K562 (cell line): ENCODE data around the gene PYGO2. TPM values are rescaled to one million over a fixed set of nuclear protein-coding genes. Genes with fewer than 3 reads are reported as not detected.

Experiments
- ATF1 ChIP-seq, 2 experiments: fragments of 450-650 bp in 1 of 2; IDR thresholded peaks; 2 replicates each; pipeline ENCODE4 v1.6.1; 2016; ENCODE audit warnings: missing compliant biosample characterization in 1 of 2, missing genetic modification characterization in 1 of 2
- CGGBP1 ChIP-seq: fragments of 250-450 bp; sonication (Bioruptor Pico); IDR thresholded peaks from 2 replicates; pipeline ENCODE4 v1.9.0; 2021; ENCODE audit warnings: mild to moderate bottlenecking
- DACH1 ChIP-seq: fragments of 450-650 bp; IDR thresholded peaks from 2 replicates; pipeline ENCODE4 v1.6.1; 2018; ENCODE audit not compliant: partially characterized antibody
- E2F3 ChIP-seq: fragments of 250-450 bp; sonication (Bioruptor Pico); IDR thresholded peaks from 2 replicates; pipeline ENCODE4 v1.4.0; 2020; ENCODE audit warnings: mild to moderate bottlenecking
- FOXP4 ChIP-seq: sonication (generic); formaldehyde crosslinking; IDR thresholded peaks from 2 replicates; pipeline ENCODE4 v1.8.0; 2022; ENCODE audit warnings: mild to moderate bottlenecking, missing genetic modification reagents, borderline replicate concordance
- LCOR ChIP-seq: sonication (generic); formaldehyde crosslinking; IDR thresholded peaks from 2 replicates; pipeline ENCODE4 v1.8.0; 2022; ENCODE audit warnings: mild to moderate bottlenecking, missing genetic modification reagents
- MAZ ChIP-seq, 2 experiments: fragments of 450-650 bp in 1 of 2; sonication (generic) in 1 of 2; formaldehyde crosslinking; IDR thresholded peaks in 1 of 2; conservative IDR thresholded peaks in 1 of 2; 2 replicates each; pipeline versions ENCODE4 v1.4.0 to v1.5.0; 2020; ENCODE audit warnings: mild to moderate bottlenecking in 1 of 2, missing genetic modification reagents in 1 of 2
- NR2C2 ChIP-seq, 2 experiments: fragments of 200-800 bp in 1 of 2; sonication (Bioruptor generic) in 1 of 2; sonication (generic) in 1 of 2; formaldehyde crosslinking in 1 of 2; IDR thresholded peaks; 2 replicates each; pipeline versions ENCODE4 v1.6.1 to v1.8.0; 2016 to 2022; ENCODE audit warnings: mild to moderate bottlenecking in 1 of 2, missing compliant biosample characterization in 1 of 2, missing genetic modification characterization in 1 of 2, missing genetic modification reagents in 1 of 2
- NUFIP1 ChIP-seq: fragments of 450-650 bp; IDR thresholded peaks from 2 replicates; pipeline ENCODE4 v1.6.1; 2018; ENCODE audit not compliant: partially characterized antibody
- PREB ChIP-seq: sonication (generic); formaldehyde crosslinking; IDR thresholded peaks from 2 replicates; pipeline ENCODE4 v1.8.1; 2023; ENCODE audit warnings: mild to moderate bottlenecking, missing genetic modification reagents
- RAD51 ChIP-seq: fragments of 450-650 bp; IDR thresholded peaks from 2 replicates; pipeline ENCODE4 v1.7.1; 2016; ENCODE audit warnings: low read depth, mild to moderate bottlenecking, borderline replicate concordance
- REST ChIP-seq, 2 experiments: fragments of 450-650 bp; formaldehyde crosslinking in 1 of 2; IDR thresholded peaks; 2 replicates each; pipeline versions ENCODE4 v1.4.0 to v1.6.1; 2014 to 2020; ENCODE audit warnings: mild to moderate bottlenecking in 2 of 2, borderline replicate concordance in 1 of 2, low read depth in 1 of 2
- SIN3A ChIP-seq, 2 experiments: fragments of 150-350 bp in 1 of 2; IDR thresholded peaks; 2 replicates each; pipeline ENCODE4 v1.6.1; 2011 to 2016; ENCODE audit warnings: borderline replicate concordance in 2 of 2, low read depth in 2 of 2, low read length in 2 of 2, mild to moderate bottlenecking in 2 of 2, moderate library complexity in 2 of 2; ENCODE audit not compliant: control insufficient read depth in 1 of 2
- polyA plus RNA-seq, 8 experiments: library from polyadenylated mRNA; depleted of rRNA in 4 of 8; stranded (reverse) in 5 of 8; unstranded in 3 of 8; fragments of >200 nt; fragmentation: Nextera tagmentation in 2 of 8; fragmentation: Illumina TruSeq in 1 of 8; extraction: Ambion mirVana in 2 of 8; extraction: Trizol in 1 of 8; gene quantifications; 2 replicates each; pipeline versions ENCODE4 v1.2.1 to v1.2.3, GENCODE V29; 2011 to 2014; ENCODE audit warnings: inconsistent platforms in 1 of 8, missing spikeins in 1 of 8
- total RNA-seq, 7 experiments: library from RNA; depleted of rRNA in 6 of 7; stranded (reverse); fragments of >200 nt in 6 of 7; fragmentation: Illumina TruSeq in 2 of 7; extraction: Trizol in 2 of 7; gene quantifications; 2 replicates each; pipeline versions ENCODE4 v1.2.1 to v1.2.3, GENCODE V29; 2011 to 2021; ENCODE audit warnings: low replicate concordance in 1 of 7

Gene PYGO2
- total and polyA plus RNA-seq, 9 of the 15 experiments (the other 6 are each of a cell fraction or from before 2014, with no cell fraction given): 8.3 to 36.2 (median 18.2) TPM

GRCh38 chr1:154955718-154956543 lies 5.7 kb downstream of the PYGO2 start, which contains the start of gene PBXIP1 (continued):
- TF ChIP-seq REST (IDR thresholded peaks at IDR 0.05; ENCODE audit: borderline replicate concordance) (peak; percentile 20; the same call in 1 of the 2 replicates), REST (CRISPR knock-in tag; IDR thresholded peaks at IDR 0.05; ENCODE audit: low read depth) (no peak), CGGBP1 (CRISPR knock-in tag) (no peak), FOXP4 (CRISPR knock-in tag) (0 out of 2 replicates have a peak, but pooled peaks have one; percentile 71), NUFIP1 (no peak), SIN3A (IDR thresholded peaks at IDR 0.05; ENCODE audit: borderline replicate concordance in 2 of 2, control insufficient read depth in 1 of 2, low read depth in 2 of 2, low read length in 2 of 2) (0 out of 4 replicates have a peak, but pooled peaks of 1 of the 2 experiments have one; percentile 24), ATF1 (CRISPR knock-in tag; IDR thresholded peaks at IDR 0.05) (no peak), ATF1 (tag; IDR thresholded peaks at IDR 0.05) (peak; percentile 24; the same call in 1 of the 2 replicates), MAZ (CRISPR knock-in tag; conservative IDR thresholded peaks at IDR 0.05 in 1 of 2, IDR thresholded peaks at IDR 0.05 in 1 of 2) (peak in 1 of 2 experiments; percentile 14; a peak in 2 of 4 replicates), DACH1 (peak; percentile 63), NR2C2 (CRISPR knock-in tag; IDR thresholded peaks at IDR 0.05) (peak; percentile 25; the same call in 1 of the 2 replicates), NR2C2 (tag; IDR thresholded peaks at IDR 0.05) (no peak), LCOR (CRISPR knock-in tag) (peak; percentile 52), E2F3 (CRISPR knock-in tag) (no peak), PREB (CRISPR knock-in tag) (no peak), RAD51 (peak; percentile 93)
